C4-2B (cell line): ENCODE data around the gene SIRT7.

Experiments
- ZFX ChIP-seq: fragments of 450-650 bp; IDR thresholded peaks from 2 replicates; pipeline ENCODE4 v1.6.1; 2017
- TF ChIP-seq, protein P1 (sequence below): fragments of 450-650 bp; conservative IDR thresholded peaks from 2 replicates; pipeline ENCODE4 v1.5.1; 2017; ENCODE audit warnings: mild to moderate bottlenecking

DNA sequence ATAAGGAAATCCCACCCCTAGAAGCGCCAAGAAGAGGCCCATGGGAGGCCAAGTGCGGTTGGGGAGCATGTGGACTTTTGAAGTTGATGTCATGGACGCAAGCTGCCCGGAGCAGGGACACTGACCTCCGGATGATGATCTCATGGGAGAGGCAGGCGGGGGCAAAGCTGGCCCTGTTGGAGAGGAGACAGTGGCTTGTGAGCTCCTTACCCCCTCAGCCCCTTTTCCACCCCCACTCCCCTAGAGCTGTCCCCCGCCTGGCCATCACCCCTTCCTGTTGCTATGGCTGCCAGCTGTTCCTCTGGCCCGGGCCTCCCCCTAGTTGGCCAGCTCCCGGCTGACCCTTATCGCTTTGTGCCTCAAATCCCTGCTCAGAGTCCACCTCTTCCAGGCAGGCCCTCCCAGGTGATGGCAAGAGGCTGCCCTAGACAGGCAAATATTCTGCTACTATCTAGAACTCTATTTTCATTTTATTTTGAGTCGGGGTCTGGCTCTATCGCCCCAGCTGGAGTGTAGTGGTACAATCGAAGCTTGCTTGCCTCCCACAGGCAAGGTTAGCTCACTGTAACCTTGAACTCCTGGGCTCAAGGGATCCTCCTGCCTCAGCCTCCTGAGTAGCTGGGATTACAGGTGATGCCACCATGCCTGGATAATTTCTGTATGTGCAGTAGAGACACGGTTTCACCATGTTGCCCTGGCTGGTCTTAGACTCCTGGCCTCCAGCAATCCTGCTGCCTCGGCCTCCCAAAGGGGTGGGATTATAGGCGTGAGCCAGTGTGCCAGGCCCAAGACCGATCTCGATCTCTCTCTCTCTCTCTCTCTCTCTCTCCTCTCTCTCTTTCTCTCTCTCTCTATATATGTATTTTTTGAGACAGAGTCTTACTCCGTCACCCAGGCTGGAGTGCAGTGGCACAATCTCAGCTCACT is 36.4 kb upstream of the SIRT7 start:
- TF ChIP-seq, protein P1, sequence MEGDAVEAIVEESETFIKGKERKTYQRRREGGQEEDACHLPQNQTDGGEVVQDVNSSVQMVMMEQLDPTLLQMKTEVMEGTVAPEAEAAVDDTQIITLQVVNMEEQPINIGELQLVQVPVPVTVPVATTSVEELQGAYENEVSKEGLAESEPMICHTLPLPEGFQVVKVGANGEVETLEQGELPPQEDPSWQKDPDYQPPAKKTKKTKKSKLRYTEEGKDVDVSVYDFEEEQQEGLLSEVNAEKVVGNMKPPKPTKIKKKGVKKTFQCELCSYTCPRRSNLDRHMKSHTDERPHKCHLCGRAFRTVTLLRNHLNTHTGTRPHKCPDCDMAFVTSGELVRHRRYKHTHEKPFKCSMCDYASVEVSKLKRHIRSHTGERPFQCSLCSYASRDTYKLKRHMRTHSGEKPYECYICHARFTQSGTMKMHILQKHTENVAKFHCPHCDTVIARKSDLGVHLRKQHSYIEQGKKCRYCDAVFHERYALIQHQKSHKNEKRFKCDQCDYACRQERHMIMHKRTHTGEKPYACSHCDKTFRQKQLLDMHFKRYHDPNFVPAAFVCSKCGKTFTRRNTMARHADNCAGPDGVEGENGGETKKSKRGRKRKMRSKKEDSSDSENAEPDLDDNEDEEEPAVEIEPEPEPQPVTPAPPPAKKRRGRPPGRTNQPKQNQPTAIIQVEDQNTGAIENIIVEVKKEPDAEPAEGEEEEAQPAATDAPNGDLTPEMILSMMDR: no peak
- no peak for TF ChIP-seq ZFX
